Fibroblast of the aortic adventitia (primary cell): ENCODE data around the gene ANKFN1. TPM values are rescaled to one million over a fixed set of nuclear protein-coding genes. Genes with fewer than 3 reads are reported as not detected.

Experiments used
- DNase-seq: peaks from one replicate; pipeline ENCODE4 v3.0.0-alpha.2; 2010; ENCODE audit warnings: low read depth
- H3K4me3 ChIP-seq: 2 replicates; pipeline ENCODE4 v1.5.1; 2011; ENCODE audit warnings: low read depth, mild to moderate bottlenecking, control low read depth, low read length, moderate library complexity
- total RNA-seq: library from RNA; depleted of rRNA; stranded (reverse); fragments of >200 nt; gene quantifications from 2 replicates; pipeline ENCODE4 v1.2.3, GENCODE V29; 2012; ENCODE audit warnings: low replicate concordance
- TF ChIP-seq, protein P1 (sequence below): IDR thresholded peaks from 2 replicates; pipeline ENCODE4 v1.5.1; 2011; ENCODE audit warnings: mild to moderate bottlenecking, low read length, control low read depth, inconsistent platforms; ENCODE audit not compliant: insufficient read depth

ANKFN1 gene
- total RNA-seq, 1 donor: not detected

DNA sequence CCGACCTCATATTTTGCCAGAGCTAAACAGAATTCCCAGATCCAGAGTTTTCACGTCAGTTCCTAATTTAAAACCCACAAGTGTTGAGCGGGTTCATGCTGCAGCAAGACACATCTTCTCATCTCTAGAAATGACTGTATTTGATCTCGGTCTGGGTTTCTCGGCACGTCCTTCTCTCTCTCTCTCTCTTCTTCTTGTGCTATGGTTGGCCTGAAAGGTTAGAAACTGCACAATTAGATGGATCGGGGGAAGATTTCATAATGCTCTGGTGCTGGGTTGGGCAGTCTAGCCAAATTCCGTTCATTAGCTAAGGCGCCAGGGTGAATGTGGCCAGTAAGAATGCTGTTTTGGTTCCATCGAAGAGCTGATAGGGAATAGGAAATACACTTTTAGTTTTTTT is 281.3 kb downstream of the ANKFN1 start:
- H3K4me3 ChIP-seq: no peak overlapping the region
- TF ChIP-seq, protein P1, sequence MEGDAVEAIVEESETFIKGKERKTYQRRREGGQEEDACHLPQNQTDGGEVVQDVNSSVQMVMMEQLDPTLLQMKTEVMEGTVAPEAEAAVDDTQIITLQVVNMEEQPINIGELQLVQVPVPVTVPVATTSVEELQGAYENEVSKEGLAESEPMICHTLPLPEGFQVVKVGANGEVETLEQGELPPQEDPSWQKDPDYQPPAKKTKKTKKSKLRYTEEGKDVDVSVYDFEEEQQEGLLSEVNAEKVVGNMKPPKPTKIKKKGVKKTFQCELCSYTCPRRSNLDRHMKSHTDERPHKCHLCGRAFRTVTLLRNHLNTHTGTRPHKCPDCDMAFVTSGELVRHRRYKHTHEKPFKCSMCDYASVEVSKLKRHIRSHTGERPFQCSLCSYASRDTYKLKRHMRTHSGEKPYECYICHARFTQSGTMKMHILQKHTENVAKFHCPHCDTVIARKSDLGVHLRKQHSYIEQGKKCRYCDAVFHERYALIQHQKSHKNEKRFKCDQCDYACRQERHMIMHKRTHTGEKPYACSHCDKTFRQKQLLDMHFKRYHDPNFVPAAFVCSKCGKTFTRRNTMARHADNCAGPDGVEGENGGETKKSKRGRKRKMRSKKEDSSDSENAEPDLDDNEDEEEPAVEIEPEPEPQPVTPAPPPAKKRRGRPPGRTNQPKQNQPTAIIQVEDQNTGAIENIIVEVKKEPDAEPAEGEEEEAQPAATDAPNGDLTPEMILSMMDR: no peak
- DNase-seq: no peak

DNA sequence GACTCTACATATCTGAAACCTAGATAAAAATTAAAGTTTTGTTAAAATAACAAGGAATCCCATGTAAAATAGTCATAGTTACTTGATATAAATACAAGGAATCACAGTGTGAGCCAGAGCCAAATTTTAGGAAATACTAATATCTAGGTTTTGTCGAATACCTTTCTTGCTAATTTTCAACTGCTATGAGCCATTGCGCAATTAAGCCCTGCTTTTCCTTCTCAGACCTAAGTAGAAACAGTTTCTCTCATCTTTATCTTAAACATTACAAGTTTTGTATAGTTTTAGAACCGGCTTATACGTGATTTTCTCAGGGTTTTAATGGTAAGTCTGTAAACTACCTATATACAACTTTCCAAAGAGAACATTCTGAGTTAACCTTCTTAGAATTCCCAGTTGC is 282.9 kb downstream of the ANKFN1 start:
- no peak overlapping the region for H3K4me3 ChIP-seq
- TF ChIP-seq, protein P1: no peak
- DNase-seq: no peak

DNA sequence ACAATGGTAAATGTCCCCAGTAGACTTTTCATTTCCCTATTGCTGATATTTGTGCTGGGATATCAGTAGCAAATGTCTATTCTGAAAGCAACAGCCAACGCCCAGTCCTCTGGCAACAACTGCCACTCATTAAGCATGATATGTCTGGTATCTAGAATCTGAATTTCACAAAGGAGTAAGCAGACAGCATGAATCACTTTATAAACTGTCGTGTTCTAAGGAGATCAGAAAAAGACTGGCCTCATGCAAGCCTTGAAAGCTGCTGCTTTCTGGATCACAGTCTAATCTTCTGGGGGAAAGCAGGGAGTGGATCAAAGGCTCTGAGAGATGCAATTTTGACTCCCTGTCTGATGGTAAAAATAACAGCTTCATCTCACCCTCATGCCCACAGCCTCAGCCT is 287.1 kb downstream of the ANKFN1 start:
- peak; percentile 18 for DNase-seq

DNA sequence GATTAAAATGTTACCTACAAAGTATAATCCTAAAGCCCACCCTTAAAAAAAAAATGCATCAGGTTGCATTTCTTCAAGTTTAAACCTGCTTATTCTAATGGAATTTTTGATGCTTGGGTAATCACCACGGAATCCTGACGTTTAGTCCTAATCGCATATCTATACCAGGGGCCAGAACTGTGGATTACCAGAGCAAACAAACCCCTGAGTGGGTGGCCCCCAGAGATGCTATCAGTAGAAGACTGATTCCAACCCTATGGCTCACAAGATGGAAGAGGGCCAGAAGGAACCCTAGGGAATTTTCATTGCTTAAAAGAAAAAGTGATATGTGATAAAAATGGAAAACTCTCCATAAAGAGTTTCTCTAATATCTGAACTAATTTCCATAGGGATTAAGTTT is 288.0 kb downstream of the ANKFN1 start:
- TF ChIP-seq, protein P1: no peak
- no peak overlapping the region for H3K4me3 ChIP-seq
- peak; percentile 73 for DNase-seq

More for the DNA sequence above, 287.1 kb downstream of the ANKFN1 start:
- TF ChIP-seq, protein P1: no peak
- H3K4me3 ChIP-seq: no peak overlapping the region

DNA sequence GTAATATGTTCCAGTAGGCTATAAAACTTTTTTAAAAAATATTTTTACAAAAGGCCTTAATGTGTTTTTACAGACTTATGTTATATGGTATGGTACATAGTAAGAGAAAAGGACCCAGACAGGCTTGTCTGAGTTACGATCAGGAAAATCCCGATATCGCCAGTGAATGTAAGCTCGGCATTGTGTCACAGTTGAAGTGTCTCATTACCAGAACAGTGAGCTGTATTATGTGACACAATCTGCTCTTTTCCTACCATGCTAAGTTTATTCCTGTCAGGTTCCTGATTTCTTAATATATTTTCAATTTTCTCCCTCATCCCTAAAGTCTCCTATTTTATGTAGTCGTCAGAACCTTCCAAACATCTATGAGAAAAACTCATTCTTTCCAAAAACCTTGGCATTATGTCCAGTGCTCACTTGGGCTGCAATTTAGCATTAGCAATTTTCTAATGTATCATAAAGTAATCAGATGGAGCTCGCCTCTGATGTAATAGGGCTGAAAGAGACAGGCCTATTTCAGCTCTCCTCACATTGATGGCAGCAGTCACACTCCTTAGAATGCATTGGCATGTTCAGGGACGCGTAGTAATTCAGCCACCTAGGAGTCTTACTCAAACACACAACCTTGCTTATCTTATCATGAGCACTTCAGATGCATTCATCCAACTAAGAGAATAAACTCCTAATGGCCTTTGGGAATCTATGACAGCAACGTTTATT is 292.6 kb downstream of the ANKFN1 start:
- H3K4me3 ChIP-seq: no peak overlapping the region
- TF ChIP-seq, protein P1: no peak
- no peak for DNase-seq

DNA sequence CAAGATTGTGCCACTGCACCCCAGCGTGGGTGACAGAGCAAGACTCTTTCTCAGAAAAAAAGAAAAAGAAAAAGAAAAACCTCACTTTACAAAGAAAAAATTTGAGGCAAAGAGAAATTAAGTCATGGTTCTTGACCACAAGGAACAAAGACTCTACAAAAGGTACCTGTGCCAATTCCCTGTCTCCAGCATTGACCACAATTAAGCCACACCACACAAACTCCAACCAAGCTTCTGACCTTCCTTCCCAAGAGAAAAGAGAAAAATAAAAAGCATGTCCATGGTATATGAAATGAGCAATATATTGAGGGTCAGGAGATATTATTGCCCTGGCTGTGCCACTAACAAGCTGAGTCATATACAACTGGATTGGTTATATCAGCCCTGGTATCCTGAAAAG is 293.9 kb downstream of the ANKFN1 start:
- DNase-seq: no peak
- TF ChIP-seq, protein P1: no peak
- no peak overlapping the region for H3K4me3 ChIP-seq

DNA sequence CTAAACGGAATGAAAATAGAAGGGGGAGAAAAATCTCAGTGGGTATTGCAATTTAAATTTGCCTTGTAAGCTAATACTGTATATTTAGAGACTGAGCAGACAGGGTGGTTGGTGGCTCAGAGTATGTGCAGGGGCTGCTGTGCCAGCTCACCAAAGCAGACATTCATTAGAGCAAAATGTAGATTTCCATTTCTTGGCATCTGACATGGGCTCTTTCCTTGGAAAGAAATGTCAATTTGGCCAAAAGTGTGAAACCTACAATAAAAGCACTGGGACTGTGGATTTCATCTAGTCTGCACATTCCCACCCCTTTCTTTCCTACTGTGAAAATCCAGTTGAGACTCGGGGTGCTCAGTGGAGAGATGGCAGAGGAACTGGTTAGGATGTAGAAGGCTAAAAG is 295.1 kb downstream of the ANKFN1 start:
- DNase-seq: no peak
- no peak overlapping the region for H3K4me3 ChIP-seq
- TF ChIP-seq, protein P1: no peak
